ENCODE measurements around the gene USP24. TPM values are rescaled to one million over a fixed set of nuclear protein-coding genes. Genes with fewer than 3 reads are reported as not detected.

Gene USP24
- total RNA-seq, 1 experiment from 2014 or later: 16.7 TPM

DNA sequence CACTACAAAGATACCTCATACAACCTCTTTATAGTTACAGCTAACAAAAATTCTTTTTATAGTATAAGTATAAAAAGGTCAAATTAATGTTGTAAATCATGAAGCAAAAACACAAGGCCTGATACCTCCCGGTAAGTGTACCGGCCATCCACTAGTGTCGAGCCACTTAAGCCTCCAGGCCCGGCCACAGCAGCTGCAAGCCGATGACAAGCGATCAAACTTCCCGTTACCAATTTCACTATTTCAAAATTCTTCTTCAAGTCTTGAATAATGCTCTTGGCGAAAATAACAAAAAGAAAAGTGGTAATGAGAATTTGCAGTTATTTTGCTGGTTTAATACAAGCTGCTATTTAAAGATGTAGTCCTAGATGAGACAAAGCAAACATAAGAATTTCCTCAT is 67.6 kb downstream of the USP24 start:
- in situ Hi-C loops (cut with HindIII; ENCODE audit: low pct_unique_long_range_greater_than_20kb, low sequenced_read_pairs): no loop called here

DNA sequence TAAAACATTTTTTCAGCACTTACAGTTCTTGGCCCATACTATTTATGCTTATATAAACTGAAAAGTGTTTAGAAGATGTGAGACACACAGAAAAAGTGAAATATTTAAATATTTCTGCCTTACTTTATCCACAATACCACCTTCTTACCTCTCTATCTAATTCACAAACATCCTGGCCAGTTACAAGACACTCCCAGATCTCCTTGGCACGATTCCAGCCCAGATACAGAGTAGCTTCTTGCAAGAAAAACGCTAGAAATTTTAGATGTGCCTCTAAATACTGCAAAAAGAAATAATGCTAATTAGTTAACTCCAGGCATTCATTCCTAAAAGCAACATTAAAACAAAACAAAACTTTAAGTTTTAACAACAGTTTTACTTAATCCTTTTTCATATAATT is 68.4 kb downstream of the USP24 start:
- peak; percentile 11 for DNase-seq (ENCODE audit: low read depth, low spot score)
- in situ Hi-C loops (cut with HindIII; ENCODE audit: low pct_unique_long_range_greater_than_20kb, low sequenced_read_pairs): no loop called here

More for the DNA sequence above, 67.6 kb downstream of the USP24 start:
- no peak for DNase-seq (ENCODE audit: low read depth, low spot score)

DNA sequence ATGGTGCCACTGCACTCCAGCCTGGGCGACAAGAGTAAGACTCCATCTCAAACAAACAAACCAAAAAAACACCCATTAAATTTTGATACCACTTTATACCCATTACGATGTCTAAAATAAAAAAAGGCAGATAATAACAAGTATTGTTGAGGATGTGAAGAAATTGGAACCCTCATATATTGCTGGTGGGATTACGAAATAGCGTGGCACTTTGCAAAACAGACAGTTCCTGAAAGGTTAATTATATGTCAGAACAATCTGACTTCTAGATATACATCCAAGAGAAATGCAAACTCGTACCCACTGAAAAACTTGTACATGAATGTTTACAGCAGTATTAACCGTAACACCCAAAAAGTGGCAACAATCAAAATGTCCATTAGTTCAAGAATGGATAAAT is 70.3 kb downstream of the USP24 start:
- no peak for DNase-seq (ENCODE audit: low read depth, low spot score)
- in situ Hi-C loops (cut with HindIII; ENCODE audit: low pct_unique_long_range_greater_than_20kb, low sequenced_read_pairs): no loop called here

DNA sequence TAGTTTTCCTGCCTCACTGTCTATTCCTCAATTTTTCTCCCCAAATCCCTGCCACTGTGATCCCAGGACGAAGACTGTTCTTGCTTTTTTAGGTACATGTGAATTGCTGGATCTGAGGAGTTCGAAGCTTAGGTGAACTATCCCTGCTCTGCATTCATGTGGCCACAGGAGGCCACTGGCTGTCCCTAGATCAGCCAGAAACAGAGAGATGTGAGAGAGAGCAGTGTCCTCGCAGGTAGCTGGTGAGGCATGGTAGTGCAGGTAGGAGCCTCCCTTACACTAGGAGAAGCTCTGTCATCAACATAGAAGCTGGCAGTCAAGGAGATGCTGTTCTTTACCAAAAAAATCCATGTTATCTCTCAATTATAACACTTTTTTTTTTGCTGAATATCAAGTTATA is 71.5 kb downstream of the USP24 start:
- peak; percentile 16 for DNase-seq (ENCODE audit: low read depth, low spot score)
- in situ Hi-C loops (cut with HindIII; ENCODE audit: low pct_unique_long_range_greater_than_20kb, low sequenced_read_pairs): no loop called here

DNA sequence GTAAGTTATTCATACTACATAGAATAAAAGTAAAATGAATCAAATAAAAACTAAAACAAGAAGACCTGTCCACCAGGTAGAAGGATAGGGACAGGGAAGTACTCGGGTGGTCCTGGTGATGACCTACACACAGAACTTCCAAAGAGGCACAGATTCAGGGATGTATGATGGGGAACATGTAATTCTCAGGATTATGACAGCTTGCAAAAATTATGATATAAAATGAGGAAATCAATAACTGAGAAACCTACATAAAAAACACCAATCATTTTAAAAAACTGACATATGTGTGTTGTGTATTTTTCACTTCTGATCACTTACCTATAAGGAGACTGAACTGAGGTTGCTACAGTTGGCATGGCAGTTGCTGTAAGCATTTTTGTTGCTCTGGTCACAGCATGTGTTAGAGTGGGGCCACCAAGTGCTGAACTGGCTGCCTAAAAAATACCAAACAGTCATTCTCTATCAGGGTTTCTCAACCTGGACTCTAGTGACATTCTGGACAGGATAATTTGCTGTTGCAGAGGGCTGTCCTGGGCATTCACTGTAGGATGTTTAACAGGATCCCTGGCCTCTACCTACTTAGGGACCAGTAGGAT is 73.8 kb downstream of the USP24 start:
- in situ Hi-C loops (cut with HindIII; ENCODE audit: low pct_unique_long_range_greater_than_20kb, low sequenced_read_pairs): no loop called here
- no peak for DNase-seq (ENCODE audit: low read depth, low spot score)

DNA sequence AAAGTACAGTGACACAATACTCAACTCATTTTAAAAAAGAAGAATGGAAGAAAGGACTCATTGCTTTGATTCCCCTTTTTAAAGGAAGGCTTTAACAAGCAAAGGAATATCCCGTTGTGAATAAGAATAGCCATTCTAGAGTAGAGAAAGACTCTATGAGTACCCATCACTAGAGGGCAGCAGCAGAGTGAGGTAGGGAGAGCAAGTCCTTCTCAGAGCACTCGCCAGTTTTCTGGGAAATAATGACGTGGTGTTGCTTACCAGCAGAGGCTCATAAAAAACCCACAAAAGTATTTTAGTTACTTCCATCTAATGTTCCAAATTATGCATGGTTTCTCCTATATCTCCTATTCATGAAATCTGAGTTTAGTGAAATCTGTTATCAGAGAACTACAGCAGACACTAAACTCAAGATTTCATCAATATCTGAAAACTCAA is 74.6 kb downstream of the USP24 start:
- DNase-seq (ENCODE audit: low read depth, low spot score): peak; percentile 84
- in situ Hi-C loops (cut with HindIII; ENCODE audit: low pct_unique_long_range_greater_than_20kb, low sequenced_read_pairs): no loop called here

DNA sequence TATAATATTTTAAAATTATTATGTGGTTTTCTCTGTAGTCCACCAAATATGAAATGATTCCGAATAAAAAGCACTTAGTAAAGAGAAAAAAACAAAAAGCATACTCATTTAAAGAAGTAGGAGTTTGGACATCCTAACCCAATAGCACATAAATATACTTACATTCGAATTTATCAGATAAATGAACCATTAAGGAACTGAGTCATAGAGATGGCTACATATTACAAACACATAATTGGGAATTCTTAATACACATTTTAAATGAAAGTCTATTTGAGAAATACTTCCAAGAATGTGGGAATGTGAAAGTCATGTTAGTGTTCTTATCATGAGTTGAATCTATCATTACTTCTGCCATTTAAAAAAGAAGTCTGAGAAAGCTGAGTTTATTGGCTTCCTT is 75.0 kb downstream of the USP24 start:
- in situ Hi-C loops (cut with HindIII; ENCODE audit: low pct_unique_long_range_greater_than_20kb, low sequenced_read_pairs): no loop called here
- no peak for DNase-seq (ENCODE audit: low read depth, low spot score)

DNA sequence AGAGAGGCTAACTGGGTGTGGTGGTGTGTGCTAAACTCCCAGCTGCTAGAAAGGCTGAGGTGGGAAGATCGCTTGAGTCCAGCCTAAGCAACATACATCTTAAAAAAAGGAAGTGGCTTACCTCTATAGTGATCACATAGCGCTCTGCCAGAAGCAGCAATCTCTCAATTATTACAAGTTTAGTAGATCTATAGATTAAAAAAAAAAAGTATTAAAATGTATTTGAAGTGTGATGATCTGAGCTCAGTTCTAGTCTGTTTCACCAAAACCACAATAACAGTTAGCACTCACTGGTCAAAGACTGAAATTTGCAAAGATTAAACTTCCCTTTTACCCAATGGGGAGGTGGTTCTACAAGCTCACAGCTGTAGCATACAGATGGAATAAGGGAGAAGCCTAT is 76.3 kb downstream of the USP24 start:
- in situ Hi-C loops (cut with HindIII; ENCODE audit: low pct_unique_long_range_greater_than_20kb, low sequenced_read_pairs): no loop called here
- DNase-seq (ENCODE audit: low read depth, low spot score): no peak

DNA sequence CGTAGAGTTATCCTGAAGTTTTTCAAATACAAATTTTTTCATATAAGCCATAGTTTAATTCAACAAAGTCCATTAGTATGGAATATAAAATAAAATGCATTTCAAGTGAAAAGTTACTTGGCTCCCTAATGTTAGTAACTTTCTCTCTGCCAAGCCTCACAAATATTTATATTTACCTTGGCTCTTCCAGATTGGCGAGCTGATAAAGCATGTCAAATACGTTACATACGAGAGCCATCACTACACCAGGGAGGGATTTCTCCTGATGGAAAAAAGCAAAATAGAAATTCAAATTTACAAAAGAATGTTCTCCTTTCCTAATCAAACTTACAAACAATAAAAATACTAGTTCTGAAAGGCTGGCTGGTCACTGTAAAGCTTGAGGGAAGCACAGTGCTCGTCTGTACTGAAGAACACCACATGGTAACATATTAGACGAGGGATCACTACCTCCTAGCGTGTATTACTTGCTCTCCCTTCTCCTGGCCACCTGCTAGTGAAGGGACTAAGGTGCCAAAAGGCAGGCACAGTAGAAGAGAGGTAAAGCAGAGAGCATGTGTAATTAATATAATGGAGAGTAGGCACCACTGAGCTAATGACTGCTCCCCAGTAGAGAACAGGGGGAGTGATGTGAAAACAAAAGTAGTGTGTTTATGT is 80.9 kb downstream of the USP24 start:
- no peak for DNase-seq (ENCODE audit: low read depth, low spot score)
- in situ Hi-C loops (cut with HindIII; ENCODE audit: low pct_unique_long_range_greater_than_20kb, low sequenced_read_pairs): no loop called here

DNA sequence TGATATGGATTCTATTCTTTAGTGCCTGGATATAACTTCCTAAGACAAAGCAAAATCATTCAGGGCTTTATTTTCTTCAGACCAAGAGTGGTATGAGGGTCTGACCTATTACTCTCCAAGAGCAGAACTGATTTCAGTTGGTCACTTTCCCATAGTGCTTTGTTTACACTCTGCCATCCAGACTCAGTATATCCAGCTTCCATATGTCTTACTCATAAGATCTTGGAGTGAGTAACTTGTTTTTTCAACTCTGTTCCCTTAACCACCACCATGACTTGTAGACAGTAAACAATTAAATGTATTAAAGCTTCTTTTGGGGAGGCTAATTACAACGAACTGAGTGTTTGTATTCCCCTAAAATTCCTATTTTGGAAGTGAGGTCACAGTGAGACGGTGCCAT is 83.4 kb downstream of the USP24 start:
- in situ Hi-C loops (cut with HindIII; ENCODE audit: low pct_unique_long_range_greater_than_20kb, low sequenced_read_pairs): no loop called here
- DNase-seq (ENCODE audit: low read depth, low spot score): no peak

DNA sequence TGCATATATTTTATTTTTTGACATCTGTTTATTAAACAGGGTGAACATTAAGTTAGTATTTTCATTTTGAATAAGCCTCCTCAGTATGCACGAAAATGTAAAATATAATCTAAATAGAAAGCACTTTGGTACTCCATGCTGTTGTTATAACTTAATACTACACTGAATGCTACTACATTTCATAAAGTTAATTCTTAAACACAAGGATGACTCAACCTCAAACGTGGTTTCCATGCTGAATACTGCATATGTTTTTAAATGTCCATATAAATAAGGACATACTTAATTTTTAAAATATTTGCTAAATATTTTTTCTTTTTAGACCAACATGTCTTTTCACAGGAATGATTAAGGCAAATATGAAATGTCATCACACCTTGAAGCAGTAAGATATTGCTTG is 83.9 kb downstream of the USP24 start:
- in situ Hi-C loops (cut with HindIII; ENCODE audit: low pct_unique_long_range_greater_than_20kb, low sequenced_read_pairs): no loop called here

DNA sequence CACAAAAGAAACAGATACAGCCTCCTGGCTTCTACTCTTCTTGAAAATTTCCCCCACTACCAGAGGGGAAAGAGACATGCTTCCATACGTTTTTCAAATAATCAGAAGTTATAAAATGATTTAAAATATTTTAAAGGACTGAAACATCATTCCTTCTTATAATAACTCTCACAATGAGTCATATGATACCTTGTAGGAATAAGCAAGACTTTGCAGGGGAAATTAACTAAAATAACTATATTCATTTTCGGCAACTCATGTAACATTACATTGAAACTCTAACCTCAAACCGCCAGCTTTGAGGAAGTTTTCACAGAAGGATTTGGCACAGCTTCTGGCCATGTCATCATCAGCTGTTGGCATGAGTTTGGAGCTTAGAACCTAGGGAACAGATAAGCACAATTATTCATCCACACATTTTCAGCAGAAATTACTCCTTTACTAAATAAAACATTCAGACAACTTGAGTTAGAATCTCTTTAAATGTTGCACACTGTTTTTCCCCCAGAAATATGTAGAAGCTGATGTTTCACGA is 85.9 kb downstream of the USP24 start:
- in situ Hi-C loops (cut with HindIII; ENCODE audit: low pct_unique_long_range_greater_than_20kb, low sequenced_read_pairs): no loop called here
- no peak for DNase-seq (ENCODE audit: low read depth, low spot score)

More for the DNA sequence above, 83.9 kb downstream of the USP24 start:
- DNase-seq (ENCODE audit: low read depth, low spot score): no peak

DNA sequence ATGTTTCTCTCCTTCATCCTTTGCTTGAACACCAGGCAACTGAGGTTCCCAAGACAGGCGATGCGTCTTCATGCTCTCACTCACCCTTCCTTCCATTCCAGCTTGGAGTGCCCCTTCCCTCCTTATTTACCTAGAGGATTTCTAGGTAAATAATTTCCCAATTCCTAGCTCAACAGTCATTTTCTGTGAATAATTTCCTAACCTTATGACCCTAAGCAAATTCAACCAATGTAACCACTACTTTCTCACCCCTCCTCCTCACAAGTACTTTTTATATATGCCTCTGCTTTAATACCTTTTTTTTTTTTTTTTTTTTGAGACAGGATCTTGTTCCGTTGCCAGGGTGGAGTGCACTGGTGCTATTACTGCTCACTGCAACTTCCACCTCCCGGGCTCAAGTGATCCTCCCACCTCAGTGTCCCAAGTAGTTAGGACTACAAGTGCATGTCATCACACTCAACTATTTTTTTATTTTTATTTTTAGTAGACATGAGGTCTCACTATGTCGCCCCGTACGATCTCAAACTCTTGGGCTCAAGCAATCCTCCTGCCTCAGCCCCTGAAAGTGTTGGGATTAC is 86.7 kb downstream of the USP24 start:
- no peak for DNase-seq (ENCODE audit: low read depth, low spot score)
- in situ Hi-C loops (cut with HindIII; ENCODE audit: low pct_unique_long_range_greater_than_20kb, low sequenced_read_pairs): no loop called here

DNA sequence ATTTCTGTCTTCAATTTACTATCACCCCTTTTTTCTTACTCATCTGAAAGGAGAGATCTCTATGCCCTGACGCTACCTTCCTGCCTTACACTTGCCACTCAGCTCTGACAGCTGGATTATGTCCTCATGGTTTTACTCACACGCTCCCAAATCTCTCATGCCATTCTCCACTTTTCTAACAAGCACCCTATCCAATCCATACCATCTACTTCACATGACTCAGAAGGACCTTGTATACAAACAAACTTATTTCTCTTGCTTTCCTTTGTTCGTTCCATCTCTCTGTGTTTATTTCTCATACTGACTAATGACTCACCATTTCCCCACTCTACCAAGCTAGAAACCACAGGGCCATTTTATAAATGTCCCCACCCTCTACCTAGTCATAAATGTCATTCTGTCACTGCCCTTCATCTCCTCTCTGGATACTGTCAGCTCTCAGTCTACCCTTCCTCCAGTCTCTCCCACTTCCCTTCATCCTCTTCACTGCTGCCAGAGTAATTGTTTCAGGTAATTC is 87.3 kb downstream of the USP24 start:
- in situ Hi-C loops (cut with HindIII; ENCODE audit: low pct_unique_long_range_greater_than_20kb, low sequenced_read_pairs): no loop called here
- no peak for DNase-seq (ENCODE audit: low read depth, low spot score)

DNA sequence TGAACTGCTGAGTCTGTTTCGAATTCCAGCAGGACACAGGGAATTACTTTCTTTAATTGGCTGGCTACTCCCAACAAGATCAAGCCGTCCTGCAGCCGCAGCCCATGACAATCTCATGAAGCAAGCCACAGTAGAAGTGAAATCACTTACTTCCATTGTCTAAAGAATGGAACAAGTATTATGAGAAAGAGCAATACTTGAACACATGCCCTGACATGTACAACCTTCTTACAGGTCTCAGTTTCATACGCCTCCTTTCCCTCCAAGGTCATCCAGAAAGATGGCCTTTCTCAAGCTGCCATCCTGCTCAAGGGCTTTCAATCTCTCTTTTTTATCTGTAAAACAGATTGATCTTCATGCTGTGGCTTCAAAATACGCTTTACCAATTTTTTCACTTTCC is 90.7 kb downstream of the USP24 start:
- DNase-seq (ENCODE audit: low read depth, low spot score): no peak
- in situ Hi-C loops (cut with HindIII; ENCODE audit: low pct_unique_long_range_greater_than_20kb, low sequenced_read_pairs): no loop called here

DNA sequence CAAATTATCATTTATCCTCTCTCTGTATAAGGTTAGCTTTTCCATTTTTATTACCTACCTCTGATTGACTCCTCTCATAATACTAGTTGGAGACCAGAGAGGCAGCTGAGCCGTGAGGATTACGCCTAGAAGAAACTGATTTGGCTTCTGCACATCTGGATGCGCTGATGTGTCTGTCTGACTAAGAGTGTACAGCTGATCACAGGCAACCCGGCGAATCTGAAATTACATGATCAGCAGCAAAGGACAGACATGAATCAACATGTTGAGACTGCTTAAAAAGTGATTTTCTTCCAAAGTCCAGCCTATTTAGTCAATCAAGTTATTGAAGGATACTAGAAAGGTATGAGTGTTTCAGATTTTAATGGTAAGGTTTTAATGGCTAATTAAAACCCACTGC is 94.6 kb downstream of the USP24 start:
- no peak for DNase-seq (ENCODE audit: low read depth, low spot score)
- in situ Hi-C loops (cut with HindIII; ENCODE audit: low pct_unique_long_range_greater_than_20kb, low sequenced_read_pairs): no loop called here

DNA sequence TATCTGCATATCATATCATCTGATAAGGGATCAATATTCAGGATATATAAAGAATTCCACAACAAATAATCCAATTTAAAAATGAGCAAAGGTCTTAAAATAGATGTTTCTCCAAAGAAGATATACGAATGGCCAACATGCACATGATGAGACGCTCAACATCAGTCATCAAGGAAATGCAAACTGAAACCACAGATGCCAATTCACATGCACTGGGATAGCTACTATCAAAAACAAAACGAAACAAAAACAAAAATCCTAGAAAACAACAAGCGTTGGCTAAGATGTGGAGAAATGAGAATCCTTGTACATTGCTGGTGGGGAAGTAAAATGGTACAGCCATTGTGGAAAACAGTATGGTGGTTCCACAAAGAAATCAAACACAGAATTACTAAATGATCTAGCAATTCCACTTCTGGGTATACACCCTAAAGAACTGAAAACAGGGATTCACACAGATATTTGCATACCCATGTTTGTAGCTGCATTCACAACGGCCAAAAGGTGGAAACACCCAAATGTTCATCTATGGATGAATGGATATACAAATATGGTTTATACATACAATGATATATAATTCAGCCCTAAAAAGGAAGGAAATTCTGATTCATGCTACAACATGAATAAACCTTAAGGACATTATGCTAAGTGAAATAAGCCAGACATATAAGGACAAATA is 96.4 kb downstream of the USP24 start:
- in situ Hi-C loops (cut with HindIII; ENCODE audit: low pct_unique_long_range_greater_than_20kb, low sequenced_read_pairs): no loop called here
- DNase-seq (ENCODE audit: low read depth, low spot score): no peak

DNA sequence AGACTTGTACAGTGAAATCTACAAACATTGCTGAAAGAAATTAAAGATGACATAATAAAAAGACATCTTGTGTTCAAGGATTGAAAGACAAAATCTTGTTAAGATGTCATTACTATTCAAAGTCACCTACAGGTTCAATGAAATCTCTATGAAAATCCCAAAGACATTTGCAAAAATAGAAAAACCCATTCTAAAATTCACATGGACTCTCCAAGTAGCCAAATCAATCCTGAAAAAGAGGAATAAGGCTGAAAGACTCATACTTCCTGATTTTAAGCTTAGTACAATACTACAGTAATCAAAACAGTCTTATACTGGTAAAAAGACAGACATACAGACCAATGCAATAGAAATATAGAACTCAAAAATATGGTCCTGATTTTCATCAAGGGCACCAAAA is 97.2 kb downstream of the USP24 start:
- no peak for DNase-seq (ENCODE audit: low read depth, low spot score)
- in situ Hi-C loops (cut with HindIII; ENCODE audit: low pct_unique_long_range_greater_than_20kb, low sequenced_read_pairs): no loop called here

Measured in SK-MEL-5 (cell line).